Right atrium auricular region (tissue), 2 donors: Measurements from ENCODE around the gene SHH. TPM values are rescaled to one million over a fixed set of nuclear protein-coding genes. Genes with fewer than 3 reads are reported as not detected.

ENCODE experiments used
- DNase-seq: peaks from one replicate; pipeline ENCODE4 v3.0.0-alpha.2; 2019; ENCODE audit warnings: low spot score
- H3K27ac ChIP-seq, 2 donors: fragments of 200-600 bp; sonication (generic); 1 replicate in 1 of 2; 2 replicates in 1 of 2; pipeline ENCODE4 v1.5.1; 2016 to 2019
- H3K27me3 ChIP-seq, 2 donors: fragments of 200-600 bp; sonication (generic); one replicate each; pipeline versions ENCODE4 v1.5.1 to v1.6.0; 2017 to 2019
- H3K36me3 ChIP-seq: fragments of 200-600 bp; sonication (generic); one replicate; pipeline ENCODE4 v1.5.1; 2016
- H3K4me1 ChIP-seq, 2 donors: fragments of 200-600 bp; sonication (generic); one replicate each; pipeline versions ENCODE4 v1.5.1 to v1.6.0; 2017 to 2019
- H3K4me3 ChIP-seq, 2 donors: fragments of 200-600 bp; sonication (generic); 1 replicate in 1 of 2; 2 replicates in 1 of 2; pipeline ENCODE4 v1.5.1; 2017 to 2019; ENCODE audit warnings: mild to moderate bottlenecking in 1 of 2, moderate library complexity in 1 of 2
- H3K9me3 ChIP-seq, 2 donors: fragments of 200-600 bp; sonication (generic); one replicate each; pipeline ENCODE4 v1.5.1; 2019
- CTCF ChIP-seq, 2 donors: fragments of 200-600 bp; sonication (generic); IDR thresholded peaks; one replicate each; pipeline ENCODE4 v1.5.1; 2019; ENCODE audit warnings: antibody characterized with exemption in 2 of 2
- total RNA-seq, 2 donors: library from RNA; depleted of rRNA; stranded (reverse); fragments of >200 nt; gene quantifications; one replicate each; pipeline ENCODE4 v1.1.0, GENCODE V29; 2016

SHH gene
- total RNA-seq, 2 donors from 2014 or later = not detected

- no peak overlapping the region for H3K27ac ChIP-seq
- H3K9me3 ChIP-seq = no peaks in the 10 kb centered on the region
- no peak for TF ChIP-seq CTCF (IDR thresholded peaks at IDR 0.05)
- H3K27me3 ChIP-seq = peaks cover 0 to 5% of the 10 kb centered on the region in 2 donors
- DNase-seq = no peak
- H3K36me3 ChIP-seq = no peaks in the 10 kb centered on the region
- no peak overlapping the region for H3K4me3 ChIP-seq
- peaks cover 0 to under 1% of the 10 kb centered on the region in 2 donors for H3K4me1 ChIP-seq
Observed at GRCh38 chr7:155816996-155817395, 4.7 kb upstream of the SHH start.

- TF ChIP-seq CTCF (IDR thresholded peaks at IDR 0.05) = no peak
- Histone ChIP-seq H3K4me3 (no peak overlapping the region), H3K9me3 (no peaks in the 10 kb centered on the region), H3K27me3 (peaks cover 0 to 10% of the 10 kb centered on the region in 2 donors), H3K4me1 (peaks cover 0 to 4% of the 10 kb centered on the region in 2 donors), H3K36me3 (no peaks in the 10 kb centered on the region), H3K27ac (no peak overlapping the region)
- no peak for DNase-seq
Observed at GRCh38 chr7:155816192-155816508, 3.9 kb upstream of the SHH start.

- Histone ChIP-seq H3K27ac (no peak overlapping the region), H3K4me1 (peaks cover 0 to 5% of the 10 kb centered on the region in 2 donors), H3K4me3 (no peak overlapping the region), H3K9me3 (no peaks in the 10 kb centered on the region), H3K36me3 (no peaks in the 10 kb centered on the region), H3K27me3 (peaks cover under 1 to 14% of the 10 kb centered on the region in 2 donors)
- DNase-seq = no peak
- peak in 1 of 2 donors; percentile 67 for TF ChIP-seq CTCF (IDR thresholded peaks at IDR 0.05)
Observed at GRCh38 chr7:155815332-155816191, 3.3 kb upstream of the SHH start.

GRCh38 chr7:155814316-155815276 is 2.3 kb upstream of the SHH start:
- TF ChIP-seq CTCF (IDR thresholded peaks at IDR 0.05) = no peak
- DNase-seq = no peak
- peaks cover 6 to 24% of the 10 kb centered on the region in 2 donors for H3K27me3 ChIP-seq
- H3K9me3 ChIP-seq = no peaks in the 10 kb centered on the region
- H3K27ac ChIP-seq = no peak overlapping the region
- no peaks in the 10 kb centered on the region for H3K36me3 ChIP-seq
- H3K4me1 ChIP-seq = peaks cover 0 to 15% of the 10 kb centered on the region in 2 donors
- H3K4me3 ChIP-seq = no peak overlapping the region

- TF ChIP-seq CTCF (IDR thresholded peaks at IDR 0.05) = no peak
- H3K4me3 ChIP-seq = no peak overlapping the region
- H3K27ac ChIP-seq = no peak overlapping the region
- H3K27me3 ChIP-seq = peaks cover 6 to 31% of the 10 kb centered on the region in 2 donors
- DNase-seq = no peak
- no peaks in the 10 kb centered on the region for H3K9me3 ChIP-seq
- H3K4me1 ChIP-seq = peaks cover 0 to 23% of the 10 kb centered on the region in 2 donors
- H3K36me3 ChIP-seq = no peaks in the 10 kb centered on the region
Observed at GRCh38 chr7:155813546-155814315, 1.5 kb upstream of the SHH start.
